GM23338 (cell line): ENCODE data around the gene MUC5B. TPM values are rescaled to one million over a fixed set of nuclear protein-coding genes. Genes with fewer than 3 reads are reported as not detected.

ENCODE experiments used
- ATAC-seq: fragments of 200-7000 bp; cut with Tn5 transposase; 3 replicates; pipeline ENCODE4 v1.9.1; 2020
- DNase-seq: peaks from one replicate; pipeline ENCODE4 v3.0.0-alpha.2; 2015; ENCODE audit warnings: low spot score
- H2AFZ ChIP-seq: fragments of 200-600 bp; sonication (generic); 2 replicates; pipeline ENCODE4 v1.8.0; 2016; ENCODE audit warnings: antibody characterized with exemption, mild to moderate bottlenecking, moderate library complexity
- H3F3A ChIP-seq: fragments of 200-600 bp; sonication (generic); replicated peaks from 2 replicates; pipeline ENCODE4 v1.8.0; 2017; ENCODE audit warnings: antibody characterized with exemption, mixed run types, low read depth
- H3K27ac ChIP-seq: fragments of 200-600 bp; sonication (generic); 2 replicates; pipeline ENCODE4 v1.6.1; 2016; ENCODE audit warnings: low read depth
- H3K27me3 ChIP-seq: fragments of 200-600 bp; sonication (generic); 2 replicates; pipeline ENCODE4 v1.8.0; 2016; ENCODE audit warnings: mild to moderate bottlenecking, mixed run types, moderate library complexity; ENCODE audit not compliant: insufficient read depth
- H3K36me3 ChIP-seq: fragments of 200-600 bp; sonication (generic); 2 replicates; pipeline ENCODE4 v1.8.0; 2016; ENCODE audit warnings: mild to moderate bottlenecking; ENCODE audit not compliant: insufficient read depth
- H3K4me1 ChIP-seq: fragments of 200-600 bp; sonication (generic); 2 replicates; pipeline ENCODE4 v1.8.0; 2016; ENCODE audit warnings: mild to moderate bottlenecking, moderate library complexity; ENCODE audit not compliant: insufficient read depth
- H3K4me2 ChIP-seq: fragments of 200-600 bp; sonication (generic); 2 replicates; pipeline ENCODE4 v1.7.1; 2017; ENCODE audit warnings: mixed run types
- H3K4me3 ChIP-seq: fragments of 200-600 bp; sonication (generic); 2 replicates; pipeline ENCODE4 v1.6.1; 2016; ENCODE audit warnings: mixed run types
- H3K79me2 ChIP-seq: fragments of 200-600 bp; sonication (generic); replicated peaks from 2 replicates; pipeline ENCODE4 v1.8.0; 2017; ENCODE audit warnings: mild to moderate bottlenecking; ENCODE audit not compliant: insufficient read depth
- H3K9me2 ChIP-seq: fragments of 200-600 bp; sonication (generic); 2 replicates; pipeline ENCODE4 v1.8.0; 2017; ENCODE audit not compliant: insufficient read depth
- H4K20me1 ChIP-seq: fragments of 200-600 bp; sonication (generic); replicated peaks from 2 replicates; pipeline ENCODE4 v1.8.0; 2017; ENCODE audit warnings: mild to moderate bottlenecking; ENCODE audit not compliant: insufficient read depth
- H3K27ac Mint-ChIP-seq: 2 replicates; pipeline ENCODE4 v1.8.0; 2020; ENCODE audit warnings: inconsistent platforms, mild to moderate bottlenecking, moderate library complexity, mixed read lengths
- H3K27me3 Mint-ChIP-seq: 3 replicates; pipeline ENCODE4 v1.8.0; 2022; ENCODE audit warnings: low read depth, mild to moderate bottlenecking, moderate library complexity, mixed read lengths, inconsistent platforms; ENCODE audit not compliant: insufficient read depth, poor library complexity
- H3K36me3 Mint-ChIP-seq: 3 replicates; pipeline ENCODE4 v1.8.0; 2021; ENCODE audit warnings: low read depth, mild to moderate bottlenecking, inconsistent platforms, moderate library complexity, mixed read lengths
- H3K4me1 Mint-ChIP-seq: 3 replicates; pipeline ENCODE4 v1.8.0; 2020; ENCODE audit warnings: mild to moderate bottlenecking, inconsistent platforms, mixed read lengths
- H3K4me3 Mint-ChIP-seq: 3 replicates; pipeline ENCODE4 v1.8.0; 2021; ENCODE audit warnings: moderate library complexity, mild to moderate bottlenecking, inconsistent platforms, mixed read lengths
- H3K9me3 Mint-ChIP-seq: 3 replicates; pipeline ENCODE4 v1.8.0; 2020; ENCODE audit warnings: moderate library complexity, mild to moderate bottlenecking, inconsistent platforms, mixed read lengths
- CREB1 ChIP-seq: fragments of 250-450 bp; sonication (Bioruptor Pico); IDR thresholded peaks from 2 replicates; pipeline ENCODE4 v1.5.0; 2020; ENCODE audit warnings: low read depth, mild to moderate bottlenecking, moderate library complexity
- EZH2 ChIP-seq: fragments of 200-600 bp; sonication (generic); IDR thresholded peaks from one replicate; pipeline ENCODE4 v1.8.0; 2017; ENCODE audit warnings: antibody characterized with exemption, mild to moderate bottlenecking, low read depth; ENCODE audit not compliant: unreplicated experiment
- EZH2phosphoT487 ChIP-seq: fragments of 200-600 bp; sonication (generic); IDR thresholded peaks from one replicate; pipeline ENCODE4 v1.8.1; 2018; ENCODE audit warnings: antibody characterized with exemption; ENCODE audit not compliant: unreplicated experiment
- JUNB ChIP-seq: IDR thresholded peaks from one replicate; pipeline ENCODE4 v1.6.1; 2016; ENCODE audit warnings: antibody characterized with exemption; ENCODE audit not compliant: unreplicated experiment
- NANOG ChIP-seq: IDR thresholded peaks from 2 replicates; pipeline ENCODE4 v1.6.1; 2016; ENCODE audit warnings: antibody characterized with exemption, borderline replicate concordance
- POLR2AphosphoS5 ChIP-seq: IDR thresholded peaks from 2 replicates; pipeline ENCODE4 v1.6.1; 2016; ENCODE audit warnings: antibody characterized with exemption, low read depth
- STAT1 ChIP-seq: IDR thresholded peaks from one replicate; pipeline ENCODE4 v1.6.1; 2016; ENCODE audit warnings: antibody characterized with exemption; ENCODE audit not compliant: unreplicated experiment
- ZNF114 ChIP-seq: fragments of 250-450 bp; sonication (Bioruptor Pico); IDR thresholded peaks from 2 replicates; pipeline ENCODE4 v1.5.0; 2020; ENCODE audit warnings: mild to moderate bottlenecking, moderate library complexity
- ZNF331 ChIP-seq: fragments of 250-450 bp; sonication (Bioruptor Pico); IDR thresholded peaks from 2 replicates; pipeline ENCODE4 v1.5.0; 2020; ENCODE audit warnings: low read depth, mild to moderate bottlenecking, moderate library complexity
- polyA plus RNA-seq: library from polyadenylated mRNA; unstranded; fragments of >200 nt; fragmentation: Nextera tagmentation; extraction: Ambion mirVana; gene quantifications from 2 replicates; pipeline ENCODE4 v1.2.1, GENCODE V29; 2016
- total RNA-seq: library from RNA; depleted of rRNA; stranded (reverse); fragments of >200 nt; shearing (Covaris generic); gene quantifications from 2 replicates; pipeline ENCODE4 v1.2.3, GENCODE V29; 2014
- TF ChIP-seq, protein P1 (sequence below): IDR thresholded peaks from one replicate; pipeline ENCODE4 v1.6.1; 2018; ENCODE audit warnings: antibody characterized with exemption; ENCODE audit not compliant: unreplicated experiment
- TF ChIP-seq, protein P2 (sequence below): IDR thresholded peaks from 2 replicates; pipeline ENCODE4 v1.6.1; 2016; ENCODE audit warnings: antibody characterized with exemption
- TF ChIP-seq, protein P3 (sequence below), 2 experiments: fragments of 200-600 bp in 1 of 2; sonication (generic) in 1 of 2; conservative IDR thresholded peaks; 2 replicates each; pipeline versions ENCODE4 v1.5.1 to v1.6.1; 2016 to 2017; ENCODE audit warnings: antibody characterized with exemption in 2 of 2, low read depth in 2 of 2, mild to moderate bottlenecking in 2 of 2, moderate library complexity in 1 of 2
- TF ChIP-seq, protein P4 (sequence below): fragments of 250-450 bp; sonication (Bioruptor Pico); IDR thresholded peaks from 2 replicates; pipeline ENCODE4 v1.5.0; 2020; ENCODE audit warnings: mild to moderate bottlenecking, moderate library complexity

Gene MUC5B
- total and polyA plus RNA-seq, 2 experiments from 2014 or later = 0.18 to 0.90 TPM

DNA sequence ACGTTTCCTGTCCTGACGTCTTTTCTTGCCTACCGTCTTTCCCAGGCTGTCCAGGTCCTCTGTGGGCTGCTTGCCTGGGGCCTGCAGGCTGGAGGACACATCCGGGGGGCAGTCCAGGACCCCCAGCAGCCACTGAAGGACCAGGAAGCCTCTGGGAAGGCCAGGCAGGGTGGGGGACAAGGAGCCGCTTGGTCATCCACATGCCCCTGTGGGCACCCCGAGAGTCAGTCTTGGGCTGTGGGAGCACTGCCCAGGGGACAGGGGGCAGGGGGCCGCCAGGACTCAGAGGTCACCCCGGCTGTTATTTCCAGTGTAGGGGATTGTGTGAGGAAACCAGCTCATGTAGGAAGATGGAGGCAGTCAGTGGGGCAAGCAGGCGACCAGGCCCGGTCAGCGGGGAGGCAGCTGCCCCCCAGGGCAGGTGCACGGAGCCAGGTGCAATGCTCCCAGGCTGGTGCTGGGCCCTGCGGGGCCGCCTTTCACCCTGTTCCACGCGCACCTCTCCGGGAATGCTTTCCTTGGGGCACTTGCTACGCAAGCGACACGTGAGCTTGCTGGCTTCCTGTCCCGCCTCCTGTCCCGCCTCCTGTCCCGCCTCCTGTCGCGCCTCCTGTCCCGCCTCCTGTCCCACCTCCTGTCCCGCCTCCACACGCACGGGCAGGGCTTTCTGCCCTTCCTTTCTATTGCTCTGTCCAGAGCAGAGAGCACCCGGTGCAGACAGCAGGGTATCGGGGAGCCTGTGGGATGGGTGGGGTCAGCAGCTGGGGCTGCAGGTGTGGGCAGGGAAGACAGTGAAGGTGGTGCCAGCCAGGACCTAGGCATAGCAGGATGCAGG is 39.5 kb downstream of the MUC5B start:
- H3K27me3 Mint-ChIP-seq = peaks cover 9% of the 10 kb centered on the region
- H3K27ac ChIP-seq = no peak overlapping the region

More for the DNA sequence above, 39.5 kb downstream of the MUC5B start:
- Mint-ChIP-seq H3K9me3 (peaks cover 27% of the 10 kb centered on the region), H3K36me3 (peaks cover 17% of the 10 kb centered on the region), H3K4me1 (peaks cover 2% of the 10 kb centered on the region; the same call in 2 of the 3 replicates), H3K27ac (peak overlapping the region; percentile 74; the same call in 1 of the 2 replicates), H3K4me3 (peak overlapping the region; percentile 66)
- no peaks in the 10 kb centered on the region for H3K27me3 ChIP-seq
- no peaks in the 10 kb centered on the region; the same call in 1 of the 2 replicates for H3K4me1 ChIP-seq
- H3F3A ChIP-seq = no peaks in the 10 kb centered on the region
- peak; percentile 93 for DNase-seq
- peak overlapping the region; percentile 46; the same call in 1 of the 2 replicates for H3K4me3 ChIP-seq
- no peaks in the 10 kb centered on the region for H3K9me2 ChIP-seq
- peak; percentile 87 for ATAC-seq
- no peaks in the 10 kb centered on the region for H4K20me1 ChIP-seq
- H2AFZ ChIP-seq = 0 out of 2 replicates have a peak overlapping the region, but pooled peaks have one; percentile 18
- peak overlapping the region; percentile 73 for H3K4me2 ChIP-seq
- H3K36me3 ChIP-seq = no peaks in the 10 kb centered on the region
- TF ChIP-seq NANOG (no peak), ZNF114 (CRISPR knock-in tag) (no peak), EZH2 (no peak), ZNF331 (CRISPR knock-in tag) (no peak), POLR2AphosphoS5 (peak; percentile 73), STAT1 (peak; percentile 25), CREB1 (peak; percentile 91), EZH2phosphoT487 (no peak), JUNB (no peak)
- TF ChIP-seq, protein P1, sequence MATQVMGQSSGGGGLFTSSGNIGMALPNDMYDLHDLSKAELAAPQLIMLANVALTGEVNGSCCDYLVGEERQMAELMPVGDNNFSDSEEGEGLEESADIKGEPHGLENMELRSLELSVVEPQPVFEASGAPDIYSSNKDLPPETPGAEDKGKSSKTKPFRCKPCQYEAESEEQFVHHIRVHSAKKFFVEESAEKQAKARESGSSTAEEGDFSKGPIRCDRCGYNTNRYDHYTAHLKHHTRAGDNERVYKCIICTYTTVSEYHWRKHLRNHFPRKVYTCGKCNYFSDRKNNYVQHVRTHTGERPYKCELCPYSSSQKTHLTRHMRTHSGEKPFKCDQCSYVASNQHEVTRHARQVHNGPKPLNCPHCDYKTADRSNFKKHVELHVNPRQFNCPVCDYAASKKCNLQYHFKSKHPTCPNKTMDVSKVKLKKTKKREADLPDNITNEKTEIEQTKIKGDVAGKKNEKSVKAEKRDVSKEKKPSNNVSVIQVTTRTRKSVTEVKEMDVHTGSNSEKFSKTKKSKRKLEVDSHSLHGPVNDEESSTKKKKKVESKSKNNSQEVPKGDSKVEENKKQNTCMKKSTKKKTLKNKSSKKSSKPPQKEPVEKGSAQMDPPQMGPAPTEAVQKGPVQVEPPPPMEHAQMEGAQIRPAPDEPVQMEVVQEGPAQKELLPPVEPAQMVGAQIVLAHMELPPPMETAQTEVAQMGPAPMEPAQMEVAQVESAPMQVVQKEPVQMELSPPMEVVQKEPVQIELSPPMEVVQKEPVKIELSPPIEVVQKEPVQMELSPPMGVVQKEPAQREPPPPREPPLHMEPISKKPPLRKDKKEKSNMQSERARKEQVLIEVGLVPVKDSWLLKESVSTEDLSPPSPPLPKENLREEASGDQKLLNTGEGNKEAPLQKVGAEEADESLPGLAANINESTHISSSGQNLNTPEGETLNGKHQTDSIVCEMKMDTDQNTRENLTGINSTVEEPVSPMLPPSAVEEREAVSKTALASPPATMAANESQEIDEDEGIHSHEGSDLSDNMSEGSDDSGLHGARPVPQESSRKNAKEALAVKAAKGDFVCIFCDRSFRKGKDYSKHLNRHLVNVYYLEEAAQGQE = no peak
- TF ChIP-seq, protein P2, sequence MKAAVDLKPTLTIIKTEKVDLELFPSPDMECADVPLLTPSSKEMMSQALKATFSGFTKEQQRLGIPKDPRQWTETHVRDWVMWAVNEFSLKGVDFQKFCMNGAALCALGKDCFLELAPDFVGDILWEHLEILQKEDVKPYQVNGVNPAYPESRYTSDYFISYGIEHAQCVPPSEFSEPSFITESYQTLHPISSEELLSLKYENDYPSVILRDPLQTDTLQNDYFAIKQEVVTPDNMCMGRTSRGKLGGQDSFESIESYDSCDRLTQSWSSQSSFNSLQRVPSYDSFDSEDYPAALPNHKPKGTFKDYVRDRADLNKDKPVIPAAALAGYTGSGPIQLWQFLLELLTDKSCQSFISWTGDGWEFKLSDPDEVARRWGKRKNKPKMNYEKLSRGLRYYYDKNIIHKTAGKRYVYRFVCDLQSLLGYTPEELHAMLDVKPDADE = no peak
- TF ChIP-seq, protein P3, sequence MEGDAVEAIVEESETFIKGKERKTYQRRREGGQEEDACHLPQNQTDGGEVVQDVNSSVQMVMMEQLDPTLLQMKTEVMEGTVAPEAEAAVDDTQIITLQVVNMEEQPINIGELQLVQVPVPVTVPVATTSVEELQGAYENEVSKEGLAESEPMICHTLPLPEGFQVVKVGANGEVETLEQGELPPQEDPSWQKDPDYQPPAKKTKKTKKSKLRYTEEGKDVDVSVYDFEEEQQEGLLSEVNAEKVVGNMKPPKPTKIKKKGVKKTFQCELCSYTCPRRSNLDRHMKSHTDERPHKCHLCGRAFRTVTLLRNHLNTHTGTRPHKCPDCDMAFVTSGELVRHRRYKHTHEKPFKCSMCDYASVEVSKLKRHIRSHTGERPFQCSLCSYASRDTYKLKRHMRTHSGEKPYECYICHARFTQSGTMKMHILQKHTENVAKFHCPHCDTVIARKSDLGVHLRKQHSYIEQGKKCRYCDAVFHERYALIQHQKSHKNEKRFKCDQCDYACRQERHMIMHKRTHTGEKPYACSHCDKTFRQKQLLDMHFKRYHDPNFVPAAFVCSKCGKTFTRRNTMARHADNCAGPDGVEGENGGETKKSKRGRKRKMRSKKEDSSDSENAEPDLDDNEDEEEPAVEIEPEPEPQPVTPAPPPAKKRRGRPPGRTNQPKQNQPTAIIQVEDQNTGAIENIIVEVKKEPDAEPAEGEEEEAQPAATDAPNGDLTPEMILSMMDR (conservative IDR thresholded peaks at IDR 0.05; ENCODE audit: low read depth in 2 of 2) = no peak
- TF ChIP-seq, protein P4, sequence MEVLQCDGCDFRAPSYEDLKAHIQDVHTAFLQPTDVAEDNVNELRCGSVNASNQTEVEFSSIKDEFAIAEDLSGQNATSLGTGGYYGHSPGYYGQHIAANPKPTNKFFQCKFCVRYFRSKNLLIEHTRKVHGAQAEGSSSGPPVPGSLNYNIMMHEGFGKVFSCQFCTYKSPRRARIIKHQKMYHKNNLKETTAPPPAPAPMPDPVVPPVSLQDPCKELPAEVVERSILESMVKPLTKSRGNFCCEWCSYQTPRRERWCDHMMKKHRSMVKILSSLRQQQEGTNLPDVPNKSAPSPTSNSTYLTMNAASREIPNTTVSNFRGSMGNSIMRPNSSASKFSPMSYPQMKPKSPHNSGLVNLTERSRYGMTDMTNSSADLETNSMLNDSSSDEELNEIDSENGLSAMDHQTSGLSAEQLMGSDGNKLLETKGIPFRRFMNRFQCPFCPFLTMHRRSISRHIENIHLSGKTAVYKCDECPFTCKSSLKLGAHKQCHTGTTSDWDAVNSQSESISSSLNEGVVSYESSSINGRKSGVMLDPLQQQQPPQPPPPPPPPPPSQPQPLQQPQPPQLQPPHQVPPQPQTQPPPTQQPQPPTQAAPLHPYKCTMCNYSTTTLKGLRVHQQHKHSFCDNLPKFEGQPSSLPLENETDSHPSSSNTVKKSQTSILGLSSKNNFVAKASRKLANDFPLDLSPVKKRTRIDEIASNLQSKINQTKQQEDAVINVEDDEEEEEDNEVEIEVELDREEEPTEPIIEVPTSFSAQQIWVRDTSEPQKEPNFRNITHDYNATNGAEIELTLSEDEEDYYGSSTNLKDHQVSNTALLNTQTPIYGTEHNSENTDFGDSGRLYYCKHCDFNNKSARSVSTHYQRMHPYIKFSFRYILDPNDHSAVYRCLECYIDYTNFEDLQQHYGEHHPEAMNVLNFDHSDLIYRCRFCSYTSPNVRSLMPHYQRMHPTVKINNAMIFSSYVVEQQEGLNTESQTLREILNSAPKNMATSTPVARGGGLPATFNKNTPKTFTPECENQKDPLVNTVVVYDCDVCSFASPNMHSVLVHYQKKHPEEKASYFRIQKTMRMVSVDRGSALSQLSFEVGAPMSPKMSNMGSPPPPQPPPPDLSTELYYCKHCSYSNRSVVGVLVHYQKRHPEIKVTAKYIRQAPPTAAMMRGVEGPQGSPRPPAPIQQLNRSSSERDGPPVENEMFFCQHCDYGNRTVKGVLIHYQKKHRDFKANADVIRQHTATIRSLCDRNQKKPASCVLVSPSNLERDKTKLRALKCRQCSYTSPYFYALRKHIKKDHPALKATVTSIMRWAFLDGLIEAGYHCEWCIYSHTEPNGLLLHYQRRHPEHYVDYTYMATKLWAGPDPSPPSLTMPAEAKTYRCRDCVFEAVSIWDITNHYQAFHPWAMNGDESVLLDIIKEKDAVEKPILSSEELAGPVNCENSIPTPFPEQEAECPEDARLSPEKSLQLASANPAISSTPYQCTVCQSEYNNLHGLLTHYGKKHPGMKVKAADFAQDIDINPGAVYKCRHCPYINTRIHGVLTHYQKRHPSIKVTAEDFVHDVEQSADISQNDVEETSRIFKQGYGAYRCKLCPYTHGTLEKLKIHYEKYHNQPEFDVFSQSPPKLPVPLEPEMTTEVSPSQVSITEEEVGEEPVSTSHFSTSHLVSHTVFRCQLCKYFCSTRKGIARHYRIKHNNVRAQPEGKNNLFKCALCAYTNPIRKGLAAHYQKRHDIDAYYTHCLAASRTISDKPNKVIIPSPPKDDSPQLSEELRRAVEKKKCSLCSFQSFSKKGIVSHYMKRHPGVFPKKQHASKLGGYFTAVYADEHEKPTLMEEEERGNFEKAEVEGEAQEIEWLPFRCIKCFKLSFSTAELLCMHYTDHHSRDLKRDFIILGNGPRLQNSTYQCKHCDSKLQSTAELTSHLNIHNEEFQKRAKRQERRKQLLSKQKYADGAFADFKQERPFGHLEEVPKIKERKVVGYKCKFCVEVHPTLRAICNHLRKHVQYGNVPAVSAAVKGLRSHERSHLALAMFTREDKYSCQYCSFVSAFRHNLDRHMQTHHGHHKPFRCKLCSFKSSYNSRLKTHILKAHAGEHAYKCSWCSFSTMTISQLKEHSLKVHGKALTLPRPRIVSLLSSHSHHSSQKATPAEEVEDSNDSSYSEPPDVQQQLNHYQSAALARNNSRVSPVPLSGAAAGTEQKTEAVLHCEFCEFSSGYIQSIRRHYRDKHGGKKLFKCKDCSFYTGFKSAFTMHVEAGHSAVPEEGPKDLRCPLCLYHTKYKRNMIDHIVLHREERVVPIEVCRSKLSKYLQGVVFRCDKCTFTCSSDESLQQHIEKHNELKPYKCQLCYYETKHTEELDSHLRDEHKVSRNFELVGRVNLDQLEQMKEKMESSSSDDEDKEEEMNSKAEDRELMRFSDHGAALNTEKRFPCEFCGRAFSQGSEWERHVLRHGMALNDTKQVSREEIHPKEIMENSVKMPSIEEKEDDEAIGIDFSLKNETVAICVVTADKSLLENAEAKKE (CRISPR knock-in tag) = no peak
- H3K79me2 ChIP-seq = no peaks in the 10 kb centered on the region
